ENCODE measurements around the gene NMNAT2.

DNA sequence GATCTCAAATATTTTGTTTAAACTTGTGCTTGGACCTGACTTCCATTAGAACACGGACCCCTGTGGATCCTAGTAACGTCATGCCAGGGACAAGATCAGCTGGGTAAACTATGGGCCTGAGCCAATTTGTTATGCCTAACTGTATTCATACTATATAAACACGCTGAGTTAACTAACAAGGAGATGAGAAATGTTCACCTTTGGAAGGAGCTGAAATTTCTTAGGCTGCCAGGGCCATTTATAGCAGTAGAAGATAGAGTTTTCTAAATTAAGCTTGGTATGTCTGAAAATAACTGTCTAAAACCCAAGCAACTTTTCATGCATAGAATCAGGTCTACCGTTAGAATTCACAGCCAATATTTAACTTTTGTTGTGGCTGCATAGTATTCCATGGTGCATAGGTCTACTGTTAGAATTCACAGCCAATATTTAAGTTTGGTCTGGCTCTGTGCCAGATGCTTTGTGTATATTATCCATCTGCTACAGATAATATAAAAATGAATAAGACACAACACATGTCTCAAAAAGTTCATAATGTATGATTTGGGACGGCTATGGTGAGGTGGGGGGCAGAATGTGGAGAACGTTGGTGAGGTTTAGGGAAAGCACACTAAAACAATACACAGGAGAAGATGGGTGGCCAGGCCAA, 61.5 kb downstream of the NMNAT2 start:
- TF ChIP-seq, protein P1, sequence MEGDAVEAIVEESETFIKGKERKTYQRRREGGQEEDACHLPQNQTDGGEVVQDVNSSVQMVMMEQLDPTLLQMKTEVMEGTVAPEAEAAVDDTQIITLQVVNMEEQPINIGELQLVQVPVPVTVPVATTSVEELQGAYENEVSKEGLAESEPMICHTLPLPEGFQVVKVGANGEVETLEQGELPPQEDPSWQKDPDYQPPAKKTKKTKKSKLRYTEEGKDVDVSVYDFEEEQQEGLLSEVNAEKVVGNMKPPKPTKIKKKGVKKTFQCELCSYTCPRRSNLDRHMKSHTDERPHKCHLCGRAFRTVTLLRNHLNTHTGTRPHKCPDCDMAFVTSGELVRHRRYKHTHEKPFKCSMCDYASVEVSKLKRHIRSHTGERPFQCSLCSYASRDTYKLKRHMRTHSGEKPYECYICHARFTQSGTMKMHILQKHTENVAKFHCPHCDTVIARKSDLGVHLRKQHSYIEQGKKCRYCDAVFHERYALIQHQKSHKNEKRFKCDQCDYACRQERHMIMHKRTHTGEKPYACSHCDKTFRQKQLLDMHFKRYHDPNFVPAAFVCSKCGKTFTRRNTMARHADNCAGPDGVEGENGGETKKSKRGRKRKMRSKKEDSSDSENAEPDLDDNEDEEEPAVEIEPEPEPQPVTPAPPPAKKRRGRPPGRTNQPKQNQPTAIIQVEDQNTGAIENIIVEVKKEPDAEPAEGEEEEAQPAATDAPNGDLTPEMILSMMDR (IDR thresholded peaks at IDR 0.05) = no peak
- TF ChIP-seq TCF7 (CRISPR knock-in tag; IDR thresholded peaks at IDR 0.05; ENCODE audit: low read depth) (no peak), NFYB (CRISPR knock-in tag; conservative IDR thresholded peaks at IDR 0.05; ENCODE audit: low read depth) (no peak), ZBTB21 (CRISPR knock-in tag; IDR thresholded peaks at IDR 0.05; ENCODE audit: borderline replicate concordance) (no peak)
- TF ChIP-seq, protein P2, sequence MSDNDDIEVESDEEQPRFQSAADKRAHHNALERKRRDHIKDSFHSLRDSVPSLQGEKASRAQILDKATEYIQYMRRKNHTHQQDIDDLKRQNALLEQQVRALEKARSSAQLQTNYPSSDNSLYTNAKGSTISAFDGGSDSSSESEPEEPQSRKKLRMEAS (CRISPR knock-in tag; IDR thresholded peaks at IDR 0.05) = no peak
- TF ChIP-seq, protein P3, sequence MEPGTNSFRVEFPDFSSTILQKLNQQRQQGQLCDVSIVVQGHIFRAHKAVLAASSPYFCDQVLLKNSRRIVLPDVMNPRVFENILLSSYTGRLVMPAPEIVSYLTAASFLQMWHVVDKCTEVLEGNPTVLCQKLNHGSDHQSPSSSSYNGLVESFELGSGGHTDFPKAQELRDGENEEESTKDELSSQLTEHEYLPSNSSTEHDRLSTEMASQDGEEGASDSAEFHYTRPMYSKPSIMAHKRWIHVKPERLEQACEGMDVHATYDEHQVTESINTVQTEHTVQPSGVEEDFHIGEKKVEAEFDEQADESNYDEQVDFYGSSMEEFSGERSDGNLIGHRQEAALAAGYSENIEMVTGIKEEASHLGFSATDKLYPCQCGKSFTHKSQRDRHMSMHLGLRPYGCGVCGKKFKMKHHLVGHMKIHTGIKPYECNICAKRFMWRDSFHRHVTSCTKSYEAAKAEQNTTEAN (CRISPR knock-in tag; IDR thresholded peaks at IDR 0.05) = no peak
- TF ChIP-seq, protein P4, sequence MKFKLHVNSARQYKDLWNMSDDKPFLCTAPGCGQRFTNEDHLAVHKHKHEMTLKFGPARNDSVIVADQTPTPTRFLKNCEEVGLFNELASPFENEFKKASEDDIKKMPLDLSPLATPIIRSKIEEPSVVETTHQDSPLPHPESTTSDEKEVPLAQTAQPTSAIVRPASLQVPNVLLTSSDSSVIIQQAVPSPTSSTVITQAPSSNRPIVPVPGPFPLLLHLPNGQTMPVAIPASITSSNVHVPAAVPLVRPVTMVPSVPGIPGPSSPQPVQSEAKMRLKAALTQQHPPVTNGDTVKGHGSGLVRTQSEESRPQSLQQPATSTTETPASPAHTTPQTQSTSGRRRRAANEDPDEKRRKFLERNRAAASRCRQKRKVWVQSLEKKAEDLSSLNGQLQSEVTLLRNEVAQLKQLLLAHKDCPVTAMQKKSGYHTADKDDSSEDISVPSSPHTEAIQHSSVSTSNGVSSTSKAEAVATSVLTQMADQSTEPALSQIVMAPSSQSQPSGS (CRISPR knock-in tag; IDR thresholded peaks at IDR 0.05; ENCODE audit: borderline replicate concordance, low read depth) = no peak
